Ureter (tissue), 1 donor: Measurements from ENCODE around the gene AGTRAP. TPM values are rescaled to one million over a fixed set of nuclear protein-coding genes. Genes with fewer than 3 reads are reported as not detected.

Experiments
- DNase-seq: peaks from one replicate; pipeline ENCODE4 v3.0.0-alpha.2; 2020; ENCODE audit warnings: low spot score
- total RNA-seq: library from RNA; stranded (reverse); gene quantifications from one replicate; pipeline ENCODE4 v1.2.4, GENCODE V29; 2023
- donor health status: DM: yes; HTN: yes; CAD: no.

Gene AGTRAP
- total RNA-seq, 1 donor from 2014 or later: 33.1 TPM

GRCh38 chr1:11784256-11784992 lies 48.5 kb downstream of the AGTRAP start:
- DNase-seq: no peak

- peak; percentile 67 for DNase-seq
Measured at GRCh38 chr1:11784993-11785769, 49.2 kb downstream of the AGTRAP start.

GRCh38 chr1:11786168-11786567 lies 50.2 kb downstream of the AGTRAP start:
- DNase-seq: no peak

- peak; percentile 80 for DNase-seq
Measured at GRCh38 chr1:11787251-11787803, 51.4 kb downstream of the AGTRAP start.

GRCh38 chr1:11787804-11788436 lies 52.0 kb downstream of the AGTRAP start:
- no peak for DNase-seq

GRCh38 chr1:11788549-11789053 lies 52.7 kb downstream of the AGTRAP start:
- DNase-seq: no peak

GRCh38 chr1:11789126-11790067 lies 53.5 kb downstream of the AGTRAP start:
- DNase-seq: no peak

- no peak for DNase-seq
Measured at GRCh38 chr1:11790101-11790879, 54.4 kb downstream of the AGTRAP start.

GRCh38 chr1:11790880-11791715 lies 55.2 kb downstream of the AGTRAP start:
- peak; percentile 93 for DNase-seq

- DNase-seq: no peak
Measured at GRCh38 chr1:11792106-11792505, 56.2 kb downstream of the AGTRAP start.

GRCh38 chr1:11793819-11794218 lies 57.9 kb downstream of the AGTRAP start:
- no peak for DNase-seq

- DNase-seq: no peak
Measured at GRCh38 chr1:11794446-11795237, 58.7 kb downstream of the AGTRAP start.

- no peak for DNase-seq
Measured at GRCh38 chr1:11795238-11795890, 59.4 kb downstream of the AGTRAP start.

GRCh38 chr1:11796036-11796828 lies 60.3 kb downstream of the AGTRAP start:
- no peak for DNase-seq

- no peak for DNase-seq
Measured at GRCh38 chr1:11797525-11798216, 61.7 kb downstream of the AGTRAP start.

GRCh38 chr1:11799099-11799498 lies 63.2 kb downstream of the AGTRAP start:
- no peak for DNase-seq
